HUES48 (cell line): Measurements from ENCODE around the gene ZNF79.

Experiments used
- H3K27ac ChIP-seq: one replicate; pipeline ENCODE4 v1.7.0; 2013; ENCODE audit warnings: low read depth, low read length, inconsistent platforms
- H3K27me3 ChIP-seq: 2 replicates; pipeline ENCODE4 v1.6.1; 2013; ENCODE audit warnings: mild to moderate bottlenecking, low read length; ENCODE audit not compliant: control insufficient read depth, insufficient read depth
- H3K36me3 ChIP-seq: 2 replicates; pipeline ENCODE4 v1.6.1; 2013; ENCODE audit warnings: low read length; ENCODE audit not compliant: control insufficient read depth, insufficient read depth
- H3K4me1 ChIP-seq: 2 replicates; pipeline ENCODE4 v1.6.1; 2013; ENCODE audit warnings: mild to moderate bottlenecking, low read length; ENCODE audit not compliant: control insufficient read depth, insufficient read depth
- H3K4me3 ChIP-seq: 2 replicates; pipeline ENCODE4 v1.5.1; 2013; ENCODE audit warnings: mild to moderate bottlenecking, low read depth, low read length
- H3K9ac ChIP-seq: 2 replicates; pipeline ENCODE4 v1.6.1; 2013; ENCODE audit warnings: mild to moderate bottlenecking, low read depth, low read length, moderate library complexity
- H3K9me3 ChIP-seq: 2 replicates; pipeline ENCODE4 v1.6.1; 2013; ENCODE audit warnings: low read length; ENCODE audit not compliant: control insufficient read depth, insufficient read depth

ZNF79 gene

DNA sequence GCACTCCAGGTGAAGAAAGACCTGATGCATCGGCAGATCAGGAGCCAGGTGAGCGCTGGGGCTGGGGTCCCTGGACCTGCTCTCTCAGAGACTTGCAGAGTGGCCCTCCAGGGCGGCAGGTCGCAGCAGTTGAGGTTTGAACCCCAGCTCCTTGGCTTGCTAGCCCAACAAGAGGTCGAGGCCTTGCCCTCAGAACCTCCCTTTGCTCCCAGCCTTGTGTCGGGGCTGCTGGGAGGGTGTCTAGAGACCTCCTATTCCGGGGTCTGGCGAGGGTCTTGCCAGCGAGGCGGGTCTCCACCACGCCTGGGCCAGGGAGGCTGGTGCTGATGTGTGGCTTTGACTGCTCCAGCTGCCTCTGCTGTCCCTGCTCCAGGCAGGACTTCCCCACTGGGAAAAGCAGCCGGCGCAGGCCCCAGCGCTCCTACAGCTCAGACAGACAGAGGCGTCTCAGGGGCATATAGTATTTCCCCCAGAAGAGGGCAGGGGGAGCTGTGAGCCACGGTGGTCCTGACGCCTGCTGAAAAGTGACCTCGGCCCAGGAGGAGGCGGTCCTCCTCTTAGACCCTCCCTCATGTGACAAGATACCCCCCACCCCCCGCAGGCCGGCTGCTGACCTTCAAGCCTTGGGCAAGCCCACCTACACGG lies 65.4 kb downstream of the ZNF79 start:
- no peaks in the 10 kb centered on the region for H3K27me3 ChIP-seq
- H3K9ac ChIP-seq: no peak overlapping the region
- H3K4me1 ChIP-seq: no peaks in the 10 kb centered on the region; the same call in 1 of the 2 replicates
- H3K4me3 ChIP-seq: no peak overlapping the region
- no peak overlapping the region for H3K27ac ChIP-seq
- H3K36me3 ChIP-seq: peaks cover 58% of the 10 kb centered on the region
- no peaks in the 10 kb centered on the region for H3K9me3 ChIP-seq

GRCh38 chr9:127490535-127491230 lies 66.5 kb downstream of the ZNF79 start:
- no peaks in the 10 kb centered on the region for H3K27me3 ChIP-seq
- no peak overlapping the region for H3K4me3 ChIP-seq
- H3K4me1 ChIP-seq: no peaks in the 10 kb centered on the region; the same call in 1 of the 2 replicates
- H3K27ac ChIP-seq: no peak overlapping the region
- no peak overlapping the region for H3K9ac ChIP-seq
- H3K9me3 ChIP-seq: no peaks in the 10 kb centered on the region
- peaks cover 59% of the 10 kb centered on the region for H3K36me3 ChIP-seq

DNA sequence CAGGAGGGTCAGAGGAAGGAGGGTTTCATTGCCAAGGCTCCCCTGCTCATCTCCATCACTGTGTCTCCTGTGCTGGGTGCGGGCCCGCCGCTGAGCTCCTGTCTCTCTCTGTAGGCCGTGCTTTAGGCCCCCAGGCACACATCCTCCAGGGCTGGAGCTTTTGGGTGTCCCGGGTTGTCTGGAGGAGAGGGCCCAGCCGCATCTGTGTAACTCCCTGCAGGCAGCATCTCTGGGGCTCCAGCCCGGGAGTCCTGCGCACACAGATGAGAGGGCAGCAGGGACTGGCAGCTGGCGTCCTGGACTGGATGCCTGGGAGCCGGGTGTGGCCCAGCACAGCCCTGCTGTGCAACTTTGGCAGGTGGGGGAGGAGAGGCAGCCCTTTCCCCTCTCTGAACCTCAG lies 67.3 kb downstream of the ZNF79 start:
- Histone ChIP-seq H3K9ac (no peak overlapping the region; the same call in 1 of the 2 replicates), H3K27me3 (no peaks in the 10 kb centered on the region), H3K27ac (no peak overlapping the region), H3K4me1 (no peaks in the 10 kb centered on the region; the same call in 1 of the 2 replicates), H3K36me3 (peaks cover 59% of the 10 kb centered on the region), H3K9me3 (no peaks in the 10 kb centered on the region), H3K4me3 (no peak overlapping the region)

- Histone ChIP-seq H3K36me3 (peaks cover 62% of the 10 kb centered on the region), H3K9me3 (no peaks in the 10 kb centered on the region), H3K27me3 (no peaks in the 10 kb centered on the region), H3K4me1 (no peaks in the 10 kb centered on the region; the same call in 1 of the 2 replicates), H3K27ac (no peak overlapping the region), H3K9ac (no peak overlapping the region), H3K4me3 (no peak overlapping the region)
Observed at GRCh38 chr9:127492616-127493015, 68.4 kb downstream of the ZNF79 start.

GRCh38 chr9:127493592-127494303 lies 69.6 kb downstream of the ZNF79 start:
- Histone ChIP-seq H3K4me3 (no peak overlapping the region), H3K4me1 (no peaks in the 10 kb centered on the region; the same call in 1 of the 2 replicates), H3K36me3 (peaks cover 62% of the 10 kb centered on the region), H3K9me3 (no peaks in the 10 kb centered on the region), H3K27ac (no peak overlapping the region), H3K9ac (no peak overlapping the region), H3K27me3 (no peaks in the 10 kb centered on the region)

- H3K4me3 ChIP-seq: no peak overlapping the region
- H3K9me3 ChIP-seq: no peaks in the 10 kb centered on the region
- no peaks in the 10 kb centered on the region; the same call in 1 of the 2 replicates for H3K4me1 ChIP-seq
- H3K27ac ChIP-seq: no peak overlapping the region
- H3K9ac ChIP-seq: no peak overlapping the region
- peaks cover 57% of the 10 kb centered on the region for H3K36me3 ChIP-seq
- no peaks in the 10 kb centered on the region for H3K27me3 ChIP-seq
Observed at GRCh38 chr9:127494304-127494702, 70.1 kb downstream of the ZNF79 start.
